ENCODE results near the gene PGBD2. TPM values are rescaled to one million over a fixed set of nuclear protein-coding genes. Genes with fewer than 3 reads are reported as not detected.

The PGBD2 gene
- total and polyA plus RNA-seq, 9 of the 15 experiments (the other 6 are each of a cell fraction or from before 2014, with no cell fraction given), result 11.9 to 21.8 (median 14.7) TPM

DNA sequence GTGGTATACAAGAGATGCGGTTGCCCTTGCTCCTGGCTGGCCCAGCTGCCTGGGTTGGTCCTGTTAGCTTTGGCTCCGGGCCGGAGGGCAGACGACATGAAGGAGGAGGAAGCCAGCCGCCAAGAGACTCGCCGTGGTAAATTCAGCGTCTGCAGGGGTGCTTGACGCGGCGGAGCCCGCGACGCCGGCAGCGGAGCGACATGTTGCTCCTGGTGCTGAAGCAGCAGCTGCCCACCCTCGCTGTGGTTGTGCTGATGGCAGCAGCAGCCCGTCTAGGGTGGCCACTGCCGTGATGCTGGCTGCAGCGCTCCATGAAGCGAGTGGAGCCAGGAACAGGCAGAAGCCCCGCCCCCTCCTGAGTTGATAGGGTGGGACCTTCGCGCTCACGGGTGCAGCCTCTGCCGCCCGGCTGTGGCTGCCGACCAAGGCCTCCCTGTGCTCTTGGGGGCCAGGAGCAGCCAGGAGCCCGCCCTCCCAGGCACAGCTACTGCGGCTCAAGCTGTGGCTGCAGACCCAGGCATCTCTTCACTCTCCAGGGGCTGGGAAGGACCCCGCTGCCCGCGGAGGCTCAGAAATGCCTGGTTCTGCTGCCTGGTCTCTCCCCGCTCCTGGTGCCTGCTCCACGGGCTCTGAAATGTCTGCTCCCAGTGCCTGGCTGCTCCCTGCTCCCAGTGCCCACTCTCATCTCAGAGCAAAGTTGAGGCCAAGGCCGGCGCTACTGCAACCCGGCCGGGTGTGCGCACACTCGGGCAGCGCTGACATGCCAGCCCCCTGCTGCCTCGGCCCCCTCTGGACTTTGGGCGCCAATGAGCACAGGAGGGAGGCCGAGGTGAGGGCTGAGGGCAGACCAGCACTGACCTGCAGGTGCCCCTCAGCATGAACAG lies 42.8 kb upstream of the PGBD2 start (continued):
- TF ChIP-seq, protein P1, sequence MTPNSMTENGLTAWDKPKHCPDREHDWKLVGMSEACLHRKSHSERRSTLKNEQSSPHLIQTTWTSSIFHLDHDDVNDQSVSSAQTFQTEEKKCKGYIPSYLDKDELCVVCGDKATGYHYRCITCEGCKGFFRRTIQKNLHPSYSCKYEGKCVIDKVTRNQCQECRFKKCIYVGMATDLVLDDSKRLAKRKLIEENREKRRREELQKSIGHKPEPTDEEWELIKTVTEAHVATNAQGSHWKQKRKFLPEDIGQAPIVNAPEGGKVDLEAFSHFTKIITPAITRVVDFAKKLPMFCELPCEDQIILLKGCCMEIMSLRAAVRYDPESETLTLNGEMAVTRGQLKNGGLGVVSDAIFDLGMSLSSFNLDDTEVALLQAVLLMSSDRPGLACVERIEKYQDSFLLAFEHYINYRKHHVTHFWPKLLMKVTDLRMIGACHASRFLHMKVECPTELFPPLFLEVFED (CRISPR knock-in tag; conservative IDR thresholded peaks at IDR 0.05), result no peak
- TF ChIP-seq GATAD2B (IDR thresholded peaks at IDR 0.05; ENCODE audit: borderline replicate concordance), result no peak
- no peak for TF ChIP-seq NR3C1 (CRISPR knock-in tag; IDR thresholded peaks at IDR 0.05)
- TF ChIP-seq, protein P2, sequence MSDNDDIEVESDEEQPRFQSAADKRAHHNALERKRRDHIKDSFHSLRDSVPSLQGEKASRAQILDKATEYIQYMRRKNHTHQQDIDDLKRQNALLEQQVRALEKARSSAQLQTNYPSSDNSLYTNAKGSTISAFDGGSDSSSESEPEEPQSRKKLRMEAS (CRISPR knock-in tag; IDR thresholded peaks at IDR 0.05), result peak; percentile 49; the same call in 1 of the 2 replicates
- no peak for TF ChIP-seq TRIM28 (IDR thresholded peaks at IDR 0.05)
- TF ChIP-seq HDAC2 (IDR thresholded peaks at IDR 0.05), result no peak
- TF ChIP-seq ZC3H4 (CRISPR knock-in tag; IDR thresholded peaks at IDR 0.05; ENCODE audit: borderline replicate concordance), result no peak
- no peak for TF ChIP-seq ZNF830 (CRISPR knock-in tag; IDR thresholded peaks at IDR 0.05)
- no peak for TF ChIP-seq HDAC1 (IDR thresholded peaks at IDR 0.05)
- TF ChIP-seq ZNF175 (CRISPR knock-in tag; IDR thresholded peaks at IDR 0.05; ENCODE audit: low read depth), result no peak
- no peak for TF ChIP-seq ZNF561 (CRISPR knock-in tag; conservative IDR thresholded peaks at IDR 0.05)
- TF ChIP-seq, protein P3, sequence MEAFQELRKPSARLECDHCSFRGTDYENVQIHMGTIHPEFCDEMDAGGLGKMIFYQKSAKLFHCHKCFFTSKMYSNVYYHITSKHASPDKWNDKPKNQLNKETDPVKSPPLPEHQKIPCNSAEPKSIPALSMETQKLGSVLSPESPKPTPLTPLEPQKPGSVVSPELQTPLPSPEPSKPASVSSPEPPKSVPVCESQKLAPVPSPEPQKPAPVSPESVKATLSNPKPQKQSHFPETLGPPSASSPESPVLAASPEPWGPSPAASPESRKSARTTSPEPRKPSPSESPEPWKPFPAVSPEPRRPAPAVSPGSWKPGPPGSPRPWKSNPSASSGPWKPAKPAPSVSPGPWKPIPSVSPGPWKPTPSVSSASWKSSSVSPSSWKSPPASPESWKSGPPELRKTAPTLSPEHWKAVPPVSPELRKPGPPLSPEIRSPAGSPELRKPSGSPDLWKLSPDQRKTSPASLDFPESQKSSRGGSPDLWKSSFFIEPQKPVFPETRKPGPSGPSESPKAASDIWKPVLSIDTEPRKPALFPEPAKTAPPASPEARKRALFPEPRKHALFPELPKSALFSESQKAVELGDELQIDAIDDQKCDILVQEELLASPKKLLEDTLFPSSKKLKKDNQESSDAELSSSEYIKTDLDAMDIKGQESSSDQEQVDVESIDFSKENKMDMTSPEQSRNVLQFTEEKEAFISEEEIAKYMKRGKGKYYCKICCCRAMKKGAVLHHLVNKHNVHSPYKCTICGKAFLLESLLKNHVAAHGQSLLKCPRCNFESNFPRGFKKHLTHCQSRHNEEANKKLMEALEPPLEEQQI (IDR thresholded peaks at IDR 0.05), result no peak
- TF ChIP-seq BRF1 (IDR thresholded peaks at IDR 0.05; ENCODE audit: borderline replicate concordance, extremely low read depth, insufficient read length), result no peak
- TF ChIP-seq, protein P4, sequence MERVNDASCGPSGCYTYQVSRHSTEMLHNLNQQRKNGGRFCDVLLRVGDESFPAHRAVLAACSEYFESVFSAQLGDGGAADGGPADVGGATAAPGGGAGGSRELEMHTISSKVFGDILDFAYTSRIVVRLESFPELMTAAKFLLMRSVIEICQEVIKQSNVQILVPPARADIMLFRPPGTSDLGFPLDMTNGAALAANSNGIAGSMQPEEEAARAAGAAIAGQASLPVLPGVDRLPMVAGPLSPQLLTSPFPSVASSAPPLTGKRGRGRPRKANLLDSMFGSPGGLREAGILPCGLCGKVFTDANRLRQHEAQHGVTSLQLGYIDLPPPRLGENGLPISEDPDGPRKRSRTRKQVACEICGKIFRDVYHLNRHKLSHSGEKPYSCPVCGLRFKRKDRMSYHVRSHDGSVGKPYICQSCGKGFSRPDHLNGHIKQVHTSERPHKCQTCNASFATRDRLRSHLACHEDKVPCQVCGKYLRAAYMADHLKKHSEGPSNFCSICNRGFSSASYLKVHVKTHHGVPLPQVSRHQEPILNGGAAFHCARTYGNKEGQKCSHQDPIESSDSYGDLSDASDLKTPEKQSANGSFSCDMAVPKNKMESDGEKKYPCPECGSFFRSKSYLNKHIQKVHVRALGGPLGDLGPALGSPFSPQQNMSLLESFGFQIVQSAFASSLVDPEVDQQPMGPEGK (CRISPR knock-in tag; IDR thresholded peaks at IDR 0.05; ENCODE audit: borderline replicate concordance), result no peak
- no peak for TF ChIP-seq FOXA1 (IDR thresholded peaks at IDR 0.05; ENCODE audit: borderline replicate concordance)
- TF ChIP-seq NR2C2 (CRISPR knock-in tag; IDR thresholded peaks at IDR 0.05), result no peak
- TF ChIP-seq NR2C2 (tag; IDR thresholded peaks at IDR 0.05), result no peak
- TF ChIP-seq POU5F1 (IDR thresholded peaks at IDR 0.05; ENCODE audit: borderline replicate concordance, low read depth, low read length, partially characterized antibody), result no peak
- no peak for TF ChIP-seq MCM2 (IDR thresholded peaks at IDR 0.05; ENCODE audit: low read depth)
- TF ChIP-seq ZKSCAN3 (CRISPR knock-in tag; IDR thresholded peaks at IDR 0.05), result no peak
- TF ChIP-seq ZNF212 (CRISPR knock-in tag; IDR thresholded peaks at IDR 0.05), result no peak
- no peak for TF ChIP-seq ZC3H11A (IDR thresholded peaks at IDR 0.05; ENCODE audit: low read depth, low read length)
- no peak for TF ChIP-seq PTRF (tag; IDR thresholded peaks at IDR 0.05)
- no peak for TF ChIP-seq PYGO2 (tag; IDR thresholded peaks at IDR 0.05)
